GM21528 (cell line): ENCODE measurements around the gene GRIA1.
"Not testable (repeated sequence)": the region's sequence is repeated elsewhere in the genome, so short reads cannot be mapped to it uniquely, and the experiment has no call there.

ENCODE experiments used
- ATAC-seq: cut with Tn5 transposase; IDR thresholded peaks from one replicate; pipeline ENCODE4 v1.9.1; 2021; ENCODE audit warnings: mild to moderate bottlenecking, moderate library complexity; ENCODE audit not compliant: unreplicated experiment, low FRiP score

GRIA1 gene

GRCh38 chr5:153711755-153712154 lies 221.3 kb downstream of the GRIA1 start:
- no peak for ATAC-seq

DNA sequence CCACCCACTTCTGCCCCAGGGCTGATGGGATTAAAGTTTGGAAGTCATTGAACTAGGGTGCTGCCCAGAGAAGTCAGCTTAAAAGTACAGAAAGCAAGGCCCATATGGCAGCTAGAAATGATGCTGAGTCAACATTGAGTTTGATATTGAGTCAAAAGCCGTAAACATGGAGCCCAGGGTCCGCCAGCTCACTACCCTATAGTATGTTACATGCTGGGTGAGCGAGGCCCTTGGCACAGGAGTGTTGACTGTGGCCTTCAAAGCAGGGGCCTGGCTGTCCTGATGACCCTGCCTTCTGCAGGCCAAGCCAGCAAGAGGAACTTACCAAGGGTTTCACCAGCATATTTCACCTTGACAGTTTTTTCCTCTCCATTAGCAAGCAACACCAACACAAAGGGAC lies 222.5 kb downstream of the GRIA1 start:
- no peak for ATAC-seq

- no peak for ATAC-seq
These were observed 223.5 kb downstream of the GRIA1 start for GRCh38 chr5:153713943-153714342.

DNA sequence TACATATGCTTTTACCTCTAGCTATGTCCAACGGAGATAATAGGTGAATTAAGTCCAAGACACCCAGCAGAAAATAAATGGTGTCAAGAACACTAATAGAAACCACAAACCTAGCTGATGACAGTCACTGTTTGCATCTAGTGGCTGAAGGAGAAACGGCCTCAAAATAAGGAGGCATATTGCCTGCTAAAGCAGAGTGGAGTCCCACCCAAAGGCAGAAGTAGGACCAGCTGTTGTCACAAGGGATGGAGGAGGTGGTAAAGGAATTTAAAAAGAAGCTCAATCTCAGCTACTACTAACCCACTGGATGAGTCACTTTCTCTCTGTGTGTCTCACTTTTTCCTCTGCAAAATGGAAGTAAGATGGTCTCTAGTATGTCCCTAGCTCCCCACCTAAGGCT lies 224.3 kb downstream of the GRIA1 start:
- ATAC-seq: no peak

DNA sequence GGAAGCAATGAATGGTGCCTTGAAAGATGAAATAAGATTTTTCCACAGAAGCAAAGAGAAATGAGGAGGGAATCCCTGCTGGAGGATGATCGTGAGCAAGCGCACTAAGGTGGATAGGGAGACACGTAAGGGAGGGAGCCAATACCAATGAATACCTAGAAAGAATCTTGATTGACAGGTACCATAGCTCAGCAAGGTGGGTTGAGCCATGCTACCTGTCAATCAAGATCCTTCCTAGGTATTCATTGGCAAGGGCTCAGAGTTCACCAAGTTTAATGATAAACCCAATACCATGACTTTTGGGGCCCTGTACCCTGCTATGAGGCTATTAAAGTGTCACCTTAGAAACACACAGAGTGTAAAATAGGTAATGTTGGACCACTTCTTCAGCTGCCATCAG lies 226.8 kb downstream of the GRIA1 start:
- no peak for ATAC-seq

- ATAC-seq: no peak
These were observed 228.2 kb downstream of the GRIA1 start for GRCh38 chr5:153718713-153719112.

DNA sequence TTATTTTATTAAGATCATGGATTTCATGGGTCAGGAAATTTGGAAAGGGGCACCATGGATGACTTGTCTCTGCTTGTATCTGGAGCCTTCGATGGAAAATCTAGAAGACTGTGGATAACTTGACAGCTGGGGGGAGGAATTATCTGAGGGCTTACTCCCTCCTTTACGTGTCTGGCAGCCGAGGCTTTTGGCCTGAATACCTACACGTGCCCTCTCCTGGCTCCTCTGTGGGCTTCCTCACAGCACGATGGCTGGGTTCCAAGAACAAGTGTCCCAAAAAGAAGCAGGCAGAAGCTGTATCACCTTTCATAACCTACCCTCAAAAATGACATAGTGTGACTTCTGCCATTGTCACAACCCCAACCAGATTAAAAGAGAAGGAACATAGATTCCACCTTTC lies 228.9 kb downstream of the GRIA1 start:
- no peak for ATAC-seq

DNA sequence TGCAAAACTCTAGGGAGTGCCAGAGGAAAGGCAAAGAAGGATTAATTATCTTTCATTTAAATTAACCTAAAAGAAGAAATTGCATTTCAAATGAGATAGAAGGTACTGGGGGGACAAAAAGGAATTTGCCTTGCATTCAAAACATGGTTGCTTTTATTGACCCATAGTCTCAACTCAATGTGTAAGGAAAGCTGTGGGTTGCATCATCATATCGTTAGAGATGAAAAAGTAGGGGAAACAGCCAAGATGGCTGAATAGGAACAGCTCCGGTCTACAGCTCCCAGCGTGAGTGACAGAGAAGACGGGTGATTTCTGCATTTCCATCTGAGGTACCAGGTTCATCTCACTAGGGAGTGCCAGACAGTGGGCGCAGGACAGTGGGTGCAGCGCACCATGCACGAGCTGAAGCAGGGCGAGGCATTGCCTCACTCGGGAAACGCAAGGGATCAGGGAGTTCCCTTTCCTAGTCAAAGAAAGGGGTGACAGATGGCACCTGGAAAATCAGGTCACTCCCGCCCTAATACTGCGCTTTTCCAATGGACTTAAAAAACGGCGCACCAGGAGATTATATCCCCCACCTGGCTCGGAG lies 232.6 kb downstream of the GRIA1 start:
- ATAC-seq: not testable (repeated sequence)

DNA sequence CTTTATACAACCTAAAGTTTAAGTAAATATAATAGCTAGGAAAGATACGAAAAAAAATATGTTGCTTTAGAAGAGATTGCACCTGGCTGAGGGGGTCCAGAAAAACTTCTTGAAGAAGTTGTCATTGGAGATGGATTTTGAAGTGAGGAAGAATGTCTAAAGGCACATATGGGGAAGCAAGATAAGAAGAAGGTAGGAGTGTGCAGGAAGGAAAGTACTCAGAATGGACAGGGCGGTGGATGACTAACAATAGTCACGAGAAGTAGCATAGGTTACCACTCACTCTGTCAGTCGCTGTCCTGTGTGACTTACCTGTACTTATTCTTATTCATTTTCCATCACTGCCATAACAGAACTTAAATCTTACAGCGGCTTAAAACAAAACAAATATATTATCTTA lies 251.6 kb downstream of the GRIA1 start:
- ATAC-seq: no peak

DNA sequence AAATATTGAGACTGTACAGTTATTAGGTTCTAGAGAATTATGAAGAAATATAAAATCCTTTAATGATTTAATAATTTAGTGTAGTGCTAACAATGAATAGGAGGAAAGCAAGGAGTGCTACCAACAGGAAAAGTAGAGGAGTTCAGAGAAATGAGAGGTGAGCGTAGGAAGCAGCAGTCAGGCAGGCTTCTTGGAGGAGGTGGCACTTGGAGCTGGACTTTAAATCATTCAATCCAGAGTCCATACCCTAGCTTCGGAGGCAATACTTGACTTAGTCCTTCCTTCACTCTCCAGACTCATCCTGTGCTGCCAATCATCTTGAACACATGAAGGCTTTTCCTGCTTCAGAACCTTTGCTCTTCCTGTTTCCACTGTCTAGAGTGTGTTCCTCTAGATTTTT lies 254.3 kb downstream of the GRIA1 start:
- no peak for ATAC-seq

DNA sequence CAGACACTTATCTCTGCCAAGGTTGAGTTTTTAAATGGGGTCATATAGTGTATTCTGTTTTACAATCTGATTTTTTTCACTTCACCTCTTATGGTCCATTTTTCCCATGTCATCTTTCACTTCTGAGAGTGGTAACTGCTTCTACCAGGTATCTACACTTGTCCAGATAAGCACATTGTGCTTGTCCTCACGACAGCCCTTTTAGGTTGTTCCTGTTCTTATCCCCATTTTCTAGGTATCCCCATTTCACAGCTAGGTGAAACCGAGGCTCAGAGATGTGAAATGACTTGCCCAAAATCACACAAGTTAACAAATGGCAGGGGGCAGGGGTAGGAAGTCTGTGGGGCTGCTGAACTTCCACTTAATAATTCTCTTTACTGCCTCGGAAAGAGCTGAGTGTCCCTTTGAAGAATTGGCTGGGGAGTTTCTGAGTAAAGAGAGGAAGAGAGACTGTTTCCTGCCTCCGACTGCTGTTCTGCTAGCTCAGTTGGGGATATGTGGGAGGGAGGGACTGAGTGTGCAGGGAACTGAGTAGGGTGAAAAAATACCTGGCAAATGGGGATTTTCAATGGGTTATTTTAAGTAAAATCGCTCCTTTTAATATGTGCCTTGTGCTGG lies 255.4 kb downstream of the GRIA1 start:
- ATAC-seq: no peak

GRCh38 chr5:153746440-153746839 lies 256.0 kb downstream of the GRIA1 start:
- no peak for ATAC-seq

- no peak for ATAC-seq
These were observed 258.4 kb downstream of the GRIA1 start for GRCh38 chr5:153748823-153749222.

GRCh38 chr5:153749960-153750359 lies 259.5 kb downstream of the GRIA1 start:
- no peak for ATAC-seq

- ATAC-seq: no peak
These were observed 260.8 kb downstream of the GRIA1 start for GRCh38 chr5:153751251-153751650.

DNA sequence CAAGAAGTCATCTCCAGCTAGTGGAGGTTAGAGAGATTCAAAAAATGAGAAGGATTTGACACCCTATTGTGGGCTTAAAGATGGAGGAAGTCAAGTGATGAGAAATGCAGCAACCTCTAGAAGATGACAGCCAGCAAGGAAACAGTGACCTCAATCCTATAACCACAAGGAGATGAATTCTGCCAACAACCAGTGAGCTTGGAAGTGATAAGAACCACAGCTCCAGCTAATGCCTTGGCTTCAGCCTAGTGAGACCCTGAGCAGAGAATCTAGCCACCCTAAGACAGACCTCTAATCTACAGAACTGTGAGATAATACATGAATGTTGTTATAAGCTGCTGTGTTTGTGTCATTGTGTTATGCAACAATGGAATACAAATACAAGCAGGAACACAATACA lies 262.4 kb downstream of the GRIA1 start:
- no peak for ATAC-seq

DNA sequence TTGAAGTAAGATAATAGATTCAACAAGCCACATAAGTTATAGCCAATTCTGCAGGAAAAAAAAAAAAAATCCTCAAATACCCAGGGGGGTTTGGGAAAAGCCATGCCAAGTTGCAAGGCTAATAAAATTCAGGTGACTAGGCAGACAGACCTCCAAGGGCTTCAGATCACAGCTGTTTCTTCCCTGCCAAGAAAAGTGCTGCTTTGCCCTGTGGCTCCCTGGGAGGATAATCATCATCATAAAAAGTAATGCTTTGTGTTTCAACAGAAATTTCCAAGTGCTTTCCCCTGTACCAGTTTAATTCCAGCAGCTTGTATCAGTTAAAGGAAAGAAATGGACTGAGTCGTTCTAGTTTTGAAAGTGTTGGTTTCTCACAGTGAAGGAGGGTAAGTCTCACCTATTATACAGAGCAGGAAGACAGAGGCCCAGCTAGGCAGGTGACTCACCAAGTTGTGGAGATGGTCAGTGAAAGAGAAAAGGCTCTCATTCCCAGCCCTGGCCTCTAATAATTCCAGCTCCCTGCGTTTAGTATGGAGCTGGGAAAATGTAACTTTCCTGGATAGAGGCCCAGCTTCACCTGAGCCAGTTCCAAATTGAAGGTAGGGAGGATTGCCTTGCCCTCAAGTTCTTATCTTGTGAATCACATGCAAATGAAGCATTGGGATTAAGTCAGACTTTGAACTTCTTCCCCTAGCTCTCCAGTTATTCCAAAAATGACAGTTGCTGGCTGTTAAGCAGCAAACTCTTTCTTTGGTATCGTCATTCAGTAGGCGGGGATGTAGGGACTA lies 263.4 kb downstream of the GRIA1 start:
- no peak for ATAC-seq

DNA sequence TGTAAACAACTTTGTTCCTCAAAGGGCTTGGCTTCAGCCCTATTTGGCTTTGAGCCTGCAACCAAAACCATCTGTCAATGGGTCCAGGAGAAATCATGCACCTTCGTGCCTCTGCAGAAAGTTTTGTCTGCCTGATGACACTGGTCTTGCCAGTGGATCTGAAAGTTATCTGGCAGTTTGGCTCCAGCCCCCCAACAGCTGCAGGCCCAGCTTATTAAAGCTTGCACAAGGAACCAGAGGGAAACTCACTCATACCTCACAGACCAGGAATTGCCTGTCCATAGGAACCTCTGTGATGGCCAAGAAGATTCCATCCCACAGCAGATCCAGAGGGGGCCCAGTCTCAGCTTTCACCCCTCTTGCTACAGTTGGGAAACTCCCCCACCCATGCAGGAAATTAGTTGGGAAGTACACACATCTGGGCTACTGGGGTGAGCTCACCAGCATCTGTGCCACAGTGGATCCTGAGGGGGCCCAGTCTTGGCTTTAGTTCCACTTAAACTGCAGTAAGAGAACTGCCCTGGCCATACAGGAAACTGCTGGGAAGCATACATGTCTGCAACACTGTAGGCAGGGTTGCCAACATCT lies 265.5 kb downstream of the GRIA1 start:
- no peak for ATAC-seq

- no peak for ATAC-seq
These were observed 266.1 kb downstream of the GRIA1 start for GRCh38 chr5:153756540-153756939.

- ATAC-seq: no peak
These were observed 275.5 kb downstream of the GRIA1 start for GRCh38 chr5:153765987-153766386.
